LNCaP clone FGC (cell line): ENCODE data around the gene SELENON.
A peak's percentile ranks its signal among the peaks of the same experiment; 100 is the strongest.

Experiments used
- DNase-seq: peaks from one replicate; pipeline ENCODE4 v3.0.0-alpha.2; 2011; ENCODE audit warnings: low read depth
- H3K4me3 ChIP-seq: 2 replicates; pipeline ENCODE4 v1.5.1; 2011; ENCODE audit warnings: mild to moderate bottlenecking, low read depth, low read length, control low read depth
- CTCF ChIP-seq: IDR thresholded peaks from 2 replicates; pipeline ENCODE4 v1.5.1; 2012; ENCODE audit warnings: mild to moderate bottlenecking; ENCODE audit not compliant: control insufficient read depth, insufficient read depth; ENCODE audit errors: extremely low read depth

SELENON gene

GRCh38 chr1:25866288-25866687 is 66.3 kb downstream of the SELENON start:
- H3K4me3 ChIP-seq = no peak overlapping the region
- DNase-seq = no peak
- no peak for TF ChIP-seq CTCF

- no peak overlapping the region for H3K4me3 ChIP-seq
- no peak for TF ChIP-seq CTCF
- DNase-seq = peak; percentile 58
These were observed 67.4 kb downstream of the SELENON start for GRCh38 chr1:25867210-25867991.
